HepG2 (cell line): ENCODE results near the gene SSBP4. TPM values are rescaled to one million over a fixed set of nuclear protein-coding genes. Genes with fewer than 3 reads are reported as not detected.

Experiments
- CENPX ChIP-seq: sonication (generic); formaldehyde crosslinking; IDR thresholded peaks from 2 replicates; pipeline ENCODE4 v1.9.0; 2021; ENCODE audit warnings: mild to moderate bottlenecking, missing genetic modification reagents, moderate library complexity
- GABPB1 ChIP-seq: IDR thresholded peaks from 2 replicates; pipeline ENCODE4 v1.6.1; 2016; ENCODE audit warnings: mild to moderate bottlenecking, missing genetic modification reagents, moderate library complexity, missing compliant biosample characterization
- MED1 ChIP-seq: sonication (generic); formaldehyde crosslinking; IDR thresholded peaks from 2 replicates; pipeline ENCODE4 v1.4.0; 2020; ENCODE audit warnings: missing genetic modification reagents
- MTA1 ChIP-seq: sonication (generic); formaldehyde crosslinking; IDR thresholded peaks from 2 replicates; pipeline ENCODE4 v1.4.0; 2020; ENCODE audit warnings: missing genetic modification reagents, mild to moderate bottlenecking, borderline replicate concordance
- MYPOP ChIP-seq: sonication (generic); formaldehyde crosslinking; IDR thresholded peaks from 2 replicates; pipeline ENCODE4 v1.8.1; 2023; ENCODE audit warnings: mild to moderate bottlenecking, moderate library complexity, missing genetic modification reagents
- PATZ1 ChIP-seq: sonication (generic); formaldehyde crosslinking; IDR thresholded peaks from 2 replicates; pipeline ENCODE4 v1.4.0; 2020; ENCODE audit warnings: missing genetic modification reagents
- RARA ChIP-seq: IDR thresholded peaks from 2 replicates; pipeline ENCODE4 v1.6.1; 2016; ENCODE audit warnings: missing genetic modification reagents, missing compliant biosample characterization
- RNF2 ChIP-seq: fragments of 450-650 bp; conservative IDR thresholded peaks from 2 replicates; pipeline ENCODE4 v1.6.1; 2016; ENCODE audit warnings: low read depth
- SATB2 ChIP-seq: sonication (generic); formaldehyde crosslinking; IDR thresholded peaks from 2 replicates; pipeline ENCODE4 v1.5.0; 2020; ENCODE audit warnings: missing genetic modification reagents
- SRSF1 ChIP-seq: fragments of 200-400 bp; formaldehyde crosslinking; optimal IDR thresholded peaks from 2 replicates; pipeline ENCODE3; 2017; ENCODE audit warnings: mild to moderate bottlenecking, low read depth, low read length, moderate library complexity
- TEAD3 ChIP-seq: optimal IDR thresholded peaks from 2 replicates; pipeline ENCODE3; 2016; ENCODE audit warnings: borderline replicate concordance
- UBTF ChIP-seq: sonication (generic); formaldehyde crosslinking; IDR thresholded peaks from 2 replicates; pipeline ENCODE4 v1.4.0; 2020; ENCODE audit warnings: mild to moderate bottlenecking, missing genetic modification reagents
- ZBTB34 ChIP-seq: sonication (generic); formaldehyde crosslinking; IDR thresholded peaks from 2 replicates; pipeline ENCODE4 v1.8.0; 2022; ENCODE audit warnings: mild to moderate bottlenecking, missing genetic modification reagents
- ZFP90 ChIP-seq: sonication (generic); formaldehyde crosslinking; IDR thresholded peaks from 2 replicates; pipeline ENCODE4 v1.8.0; 2022; ENCODE audit warnings: missing genetic modification reagents, mild to moderate bottlenecking, inconsistent platforms, borderline replicate concordance
- ZFP91 ChIP-seq: sonication (generic); formaldehyde crosslinking; IDR thresholded peaks from 2 replicates; pipeline ENCODE4 v1.9.0; 2022; ENCODE audit warnings: missing genetic modification reagents, mild to moderate bottlenecking, borderline replicate concordance
- ZNF430 ChIP-seq: sonication (generic); formaldehyde crosslinking; IDR thresholded peaks from 2 replicates; pipeline ENCODE4 v1.9.0; 2021; ENCODE audit warnings: mild to moderate bottlenecking, missing genetic modification reagents
- ZNF598 ChIP-seq: sonication (generic); formaldehyde crosslinking; IDR thresholded peaks from 2 replicates; pipeline ENCODE4 v1.5.1; 2020; ENCODE audit warnings: mild to moderate bottlenecking, missing genetic modification reagents, borderline replicate concordance
- ZNF652 ChIP-seq: IDR thresholded peaks from 2 replicates; pipeline ENCODE4 v1.6.1; 2016; ENCODE audit warnings: low read depth, borderline replicate concordance
- ZNF740 ChIP-seq: sonication (generic); formaldehyde crosslinking; IDR thresholded peaks from 2 replicates; pipeline ENCODE4 v1.4.0; 2020; ENCODE audit warnings: missing genetic modification reagents
- polyA plus RNA-seq, 8 experiments: library from polyadenylated mRNA; depleted of rRNA in 3 of 8; stranded (reverse) in 7 of 8; unstranded in 1 of 8; fragments of >200 nt; fragmentation: Illumina TruSeq in 4 of 8; extraction: Trizol in 4 of 8; gene quantifications; 2 replicates each; pipeline versions ENCODE4 v1.2.1 to v1.2.3, GENCODE V29; 2011 to 2016; ENCODE audit warnings: low read depth in 4 of 8, missing spikeins in 1 of 8, mixed read lengths in 1 of 8; ENCODE audit not compliant: insufficient read depth in 1 of 8
- total RNA-seq, 5 experiments: library from RNA; depleted of rRNA; stranded (reverse); fragments of >200 nt; fragmentation: Illumina TruSeq; extraction: Trizol; gene quantifications; 2 replicates each; pipeline ENCODE4 v1.2.3, GENCODE V29; 2016; ENCODE audit warnings: low read depth in 1 of 5

Gene SSBP4
- total and polyA plus RNA-seq, 2 of the 13 experiments (the other 11 are each of a cell fraction or from before 2014, with no cell fraction given): 20.8 to 39.5 TPM

GRCh38 chr19:18440936-18441803 is 22.0 kb downstream of the SSBP4 start (continued):
- TF ChIP-seq PATZ1: peak; percentile 85
- peak; percentile 36; the same call in 1 of the 2 replicates for TF ChIP-seq MED1
- TF ChIP-seq RNF2: no peak
- TF ChIP-seq RARA (CRISPR knock-in tag): no peak
- TF ChIP-seq ZBTB34 (CRISPR knock-in tag): 0 out of 2 replicates have a peak, but pooled peaks have one; percentile 18
- peak; percentile 80; the same call in 1 of the 2 replicates for TF ChIP-seq MTA1 (CRISPR knock-in tag)
- 0 out of 2 replicates have a peak, but pooled peaks have one; percentile 54 for TF ChIP-seq MYPOP (CRISPR knock-in tag)
- peak; percentile 39; the same call in 1 of the 2 replicates for TF ChIP-seq ZFP91 (CRISPR knock-in tag)
- TF ChIP-seq TEAD3 (CRISPR knock-in tag): peak; percentile 39
- TF ChIP-seq ZNF430 (CRISPR knock-in tag): 0 out of 2 replicates have a peak, but pooled peaks have one; percentile 19
- TF ChIP-seq UBTF (CRISPR knock-in tag): 0 out of 2 replicates have a peak, but pooled peaks have one; percentile 36
- TF ChIP-seq ZNF740 (CRISPR knock-in tag): peak; percentile 95
- TF ChIP-seq SRSF1: peak; percentile 10
- no peak for TF ChIP-seq CENPX
- 0 out of 2 replicates have a peak, but pooled peaks have one; percentile 33 for TF ChIP-seq GABPB1 (CRISPR knock-in tag)
- peak; percentile 73; the same call in 1 of the 2 replicates for TF ChIP-seq ZNF598
- no peak for TF ChIP-seq SATB2
- TF ChIP-seq ZNF652 (CRISPR knock-in tag): peak; percentile 87
- 0 out of 2 replicates have a peak, but pooled peaks have one; percentile 29 for TF ChIP-seq ZFP90 (CRISPR knock-in tag)
